Activated naive CD8-positive, alpha-beta T cell (primary cell): Measurements from ENCODE around the gene EHBP1.

Experiments
- H3K27ac Mint-ChIP-seq: one replicate; pipeline ENCODE4 v1.8.0; 2021; ENCODE audit warnings: mixed read lengths
- H3K27me3 Mint-ChIP-seq: one replicate; pipeline ENCODE4 v1.8.0; 2021; ENCODE audit warnings: mixed read lengths
- H3K36me3 Mint-ChIP-seq: one replicate; pipeline ENCODE4 v1.8.0; 2021; ENCODE audit warnings: mixed read lengths
- H3K4me1 Mint-ChIP-seq: one replicate; pipeline ENCODE4 v1.8.0; 2021; ENCODE audit warnings: low read depth, mixed read lengths
- H3K4me3 Mint-ChIP-seq: one replicate; pipeline ENCODE4 v1.8.0; 2021; ENCODE audit warnings: mild to moderate bottlenecking, mixed read lengths
- H3K9me3 Mint-ChIP-seq: one replicate; pipeline ENCODE4 v1.8.0; 2021; ENCODE audit warnings: low read depth, mixed read lengths

EHBP1 gene

DNA sequence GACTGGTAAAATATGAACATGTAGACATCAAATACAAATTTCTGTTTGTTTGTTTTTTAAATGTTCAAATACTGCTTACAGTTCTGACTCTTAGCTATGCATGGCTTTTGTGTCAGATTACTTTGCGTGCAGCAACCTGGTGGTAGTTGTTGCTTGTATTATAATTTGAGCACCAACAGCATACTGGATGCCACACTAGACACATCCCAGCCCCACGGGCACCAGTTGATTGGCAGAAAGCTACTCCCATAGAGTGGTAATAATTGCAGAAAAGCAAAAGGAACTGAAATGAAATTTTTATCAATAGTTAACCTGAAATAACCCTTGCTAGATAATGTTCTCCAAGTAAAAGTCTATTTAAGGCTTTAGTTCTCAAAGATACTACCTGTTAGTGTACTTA, 91.6 kb downstream of the EHBP1 start:
- peaks cover 1% of the 10 kb centered on the region for H3K36me3 Mint-ChIP-seq
- H3K4me3 Mint-ChIP-seq = no peak overlapping the region
- no peaks in the 10 kb centered on the region for H3K9me3 Mint-ChIP-seq
- peaks cover 26% of the 10 kb centered on the region for H3K4me1 Mint-ChIP-seq
- no peak overlapping the region for H3K27ac Mint-ChIP-seq
- no peaks in the 10 kb centered on the region for H3K27me3 Mint-ChIP-seq

DNA sequence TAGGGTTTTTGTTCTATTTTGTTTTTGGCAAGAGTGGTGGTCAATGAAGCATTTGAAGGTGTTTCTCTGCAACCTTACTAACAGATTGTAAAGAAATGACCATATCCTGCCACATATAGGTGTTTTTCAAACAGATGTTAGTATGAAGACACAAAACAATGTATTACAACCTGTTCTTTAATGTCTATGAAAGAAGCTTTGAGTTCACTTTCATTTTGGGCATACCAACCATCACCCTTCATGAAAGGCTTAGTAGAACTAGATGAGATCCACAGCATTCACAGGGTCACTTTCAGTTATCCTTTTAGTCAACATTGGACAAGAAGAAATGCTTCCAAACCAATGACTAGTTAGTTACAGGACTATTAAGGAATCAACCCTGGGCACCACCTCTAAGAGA, 95.1 kb downstream of the EHBP1 start:
- no peak overlapping the region for H3K27ac Mint-ChIP-seq

DNA sequence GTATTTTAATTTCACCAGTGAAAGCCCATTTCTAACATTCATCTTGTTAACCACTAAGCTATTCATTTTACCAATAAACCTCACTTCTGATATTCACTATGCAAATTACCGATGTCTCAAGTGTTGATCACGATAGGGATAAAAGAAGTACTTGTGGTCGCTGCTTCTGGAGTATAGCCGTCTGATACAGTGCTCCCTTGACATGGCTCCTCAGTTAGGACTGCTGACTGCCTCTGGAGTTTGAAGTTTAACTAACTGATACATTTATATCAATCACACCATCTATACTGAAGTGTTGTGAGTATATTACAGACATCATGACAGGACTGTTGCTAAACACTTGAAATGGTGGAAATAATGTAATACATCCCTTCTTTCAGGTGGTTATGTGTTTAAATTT, 95.6 kb downstream of the EHBP1 start:
- Mint-ChIP-seq H3K4me1 (peaks cover 27% of the 10 kb centered on the region), H3K36me3 (peaks cover under 1% of the 10 kb centered on the region), H3K4me3 (no peak overlapping the region), H3K27me3 (no peaks in the 10 kb centered on the region), H3K27ac (no peak overlapping the region), H3K9me3 (no peaks in the 10 kb centered on the region)

More for the DNA sequence above, 95.1 kb downstream of the EHBP1 start:
- H3K9me3 Mint-ChIP-seq = no peaks in the 10 kb centered on the region
- peaks cover 27% of the 10 kb centered on the region for H3K4me1 Mint-ChIP-seq
- H3K27me3 Mint-ChIP-seq = no peaks in the 10 kb centered on the region
- no peaks in the 10 kb centered on the region for H3K36me3 Mint-ChIP-seq
- no peak overlapping the region for H3K4me3 Mint-ChIP-seq

DNA sequence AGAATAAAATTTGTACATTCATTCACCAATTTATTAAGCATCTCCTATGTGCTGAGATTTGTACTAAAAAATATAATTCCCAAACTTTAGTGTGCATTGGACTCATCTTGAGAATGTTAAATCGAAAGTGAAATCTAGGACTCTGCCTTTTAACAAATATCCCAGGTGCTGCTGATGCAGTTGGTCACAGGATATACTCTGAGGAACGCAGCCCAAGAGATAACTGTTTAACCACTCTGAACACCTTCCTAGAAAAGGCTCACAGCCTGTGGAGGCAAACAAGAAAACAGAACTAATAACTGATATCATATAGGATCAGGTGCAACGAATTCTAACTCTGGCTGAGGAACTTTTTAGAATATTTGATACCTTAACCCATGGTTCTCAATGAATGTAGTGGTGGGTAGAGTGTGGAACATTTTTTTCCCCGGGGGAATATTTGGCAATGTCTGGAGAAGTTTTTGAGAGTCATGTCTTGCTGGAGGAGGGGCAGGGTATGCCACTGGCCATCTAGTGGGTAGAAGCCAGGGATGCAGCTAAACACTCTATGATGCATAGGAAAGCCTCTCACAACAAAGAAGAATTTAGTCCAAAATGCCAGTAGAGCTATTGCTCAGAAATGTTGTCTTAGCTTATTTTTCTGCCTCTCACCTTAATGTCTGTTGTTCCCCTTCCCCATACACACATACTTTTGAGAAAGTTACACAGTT, 96.5 kb downstream of the EHBP1 start:
- peaks cover 27% of the 10 kb centered on the region for H3K4me1 Mint-ChIP-seq
- no peak overlapping the region for H3K27ac Mint-ChIP-seq
- no peaks in the 10 kb centered on the region for H3K9me3 Mint-ChIP-seq

DNA sequence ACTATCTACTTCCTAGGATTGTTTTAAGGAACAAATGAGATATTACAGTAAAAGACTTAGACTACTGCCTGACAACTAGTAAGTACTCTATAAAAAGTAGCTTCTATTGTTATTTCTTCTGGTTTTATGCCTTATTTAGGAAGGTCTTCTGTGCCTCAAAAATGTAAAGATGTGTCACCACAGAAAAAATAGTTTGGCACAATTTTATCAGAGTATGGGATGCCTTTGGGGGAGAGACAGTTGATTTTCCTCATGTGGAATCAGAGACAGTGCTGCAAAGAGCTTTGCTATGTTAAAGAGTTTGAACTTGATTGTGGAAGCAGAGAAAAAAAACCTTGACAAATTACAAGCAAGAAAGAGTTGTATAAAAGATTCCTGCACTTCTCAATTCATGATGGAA, 98.4 kb downstream of the EHBP1 start:
- Mint-ChIP-seq H3K36me3 (peaks cover 15% of the 10 kb centered on the region), H3K27ac (no peak overlapping the region), H3K9me3 (no peaks in the 10 kb centered on the region), H3K27me3 (no peaks in the 10 kb centered on the region), H3K4me3 (no peak overlapping the region), H3K4me1 (peaks cover 32% of the 10 kb centered on the region)

More for the DNA sequence above, 96.5 kb downstream of the EHBP1 start:
- Mint-ChIP-seq H3K27me3 (no peaks in the 10 kb centered on the region), H3K4me3 (peak overlapping the region; percentile 57), H3K36me3 (peaks cover 5% of the 10 kb centered on the region)

DNA sequence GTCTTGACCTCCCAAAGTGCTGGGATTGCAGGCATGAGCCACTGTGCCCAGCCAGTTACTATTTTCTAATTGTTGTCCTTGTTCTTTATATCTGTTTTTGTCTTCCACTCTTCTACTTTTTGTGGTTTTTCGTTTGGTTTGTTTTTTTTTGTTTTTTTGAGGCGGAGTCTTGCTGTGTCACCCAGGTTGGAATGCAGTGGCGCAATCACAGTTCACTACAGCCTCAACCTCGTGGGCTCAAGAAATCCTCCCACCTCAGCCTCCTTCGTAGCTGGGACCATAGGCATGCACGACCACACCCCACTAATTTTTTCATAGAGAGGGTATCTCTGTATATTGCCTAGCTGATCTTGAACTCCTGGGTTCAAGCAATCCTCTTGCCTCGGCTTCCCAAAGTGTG, 100.7 kb downstream of the EHBP1 start:
- H3K36me3 Mint-ChIP-seq = peaks cover 20% of the 10 kb centered on the region
- no peaks in the 10 kb centered on the region for H3K9me3 Mint-ChIP-seq
- H3K4me1 Mint-ChIP-seq = peaks cover 16% of the 10 kb centered on the region
- H3K4me3 Mint-ChIP-seq = no peak overlapping the region
- H3K27me3 Mint-ChIP-seq = no peaks in the 10 kb centered on the region
- no peak overlapping the region for H3K27ac Mint-ChIP-seq

DNA sequence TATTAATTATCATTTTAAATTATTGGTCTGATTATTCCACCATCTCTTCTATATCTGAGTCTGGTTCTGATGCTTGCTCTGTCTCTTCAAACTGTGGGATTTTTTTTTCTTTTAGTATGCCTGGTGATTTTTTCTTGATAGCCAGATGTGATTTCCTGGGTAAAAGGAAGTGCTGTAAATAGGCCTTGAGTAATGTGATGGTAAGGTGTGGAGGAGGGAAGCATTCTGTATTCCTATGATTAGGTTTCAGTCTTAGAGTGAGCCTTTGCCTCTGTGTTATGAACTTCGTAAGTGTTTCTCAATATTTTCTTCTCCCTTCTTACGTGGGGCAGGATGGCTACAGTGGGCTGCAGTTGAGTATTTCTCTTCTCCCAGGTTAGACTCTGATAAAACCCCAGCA, 103.0 kb downstream of the EHBP1 start:
- Mint-ChIP-seq H3K27me3 (no peaks in the 10 kb centered on the region), H3K4me3 (no peak overlapping the region), H3K9me3 (no peaks in the 10 kb centered on the region), H3K4me1 (peaks cover 9% of the 10 kb centered on the region), H3K27ac (no peak overlapping the region), H3K36me3 (peaks cover 20% of the 10 kb centered on the region)

DNA sequence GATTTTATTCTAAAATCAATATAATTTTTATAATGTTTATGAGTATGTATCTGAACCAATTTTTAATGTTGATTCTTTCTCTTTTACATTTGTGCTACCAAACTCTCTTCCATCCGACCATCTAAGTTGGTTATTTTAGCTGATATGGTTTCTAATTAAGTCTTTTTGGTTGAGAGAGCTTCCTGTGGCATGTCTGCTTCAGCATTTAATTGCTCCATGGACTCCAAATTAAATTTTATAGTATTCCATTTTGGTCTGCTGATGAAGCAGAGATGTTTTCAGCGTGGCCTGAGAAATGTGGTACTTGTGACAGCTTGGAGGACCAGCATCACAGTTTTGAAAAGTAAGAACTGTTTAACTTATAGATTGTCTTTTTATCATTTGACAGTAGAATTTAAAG, 105.6 kb downstream of the EHBP1 start:
- Mint-ChIP-seq H3K9me3 (no peaks in the 10 kb centered on the region), H3K27me3 (no peaks in the 10 kb centered on the region), H3K4me3 (no peak overlapping the region)

DNA sequence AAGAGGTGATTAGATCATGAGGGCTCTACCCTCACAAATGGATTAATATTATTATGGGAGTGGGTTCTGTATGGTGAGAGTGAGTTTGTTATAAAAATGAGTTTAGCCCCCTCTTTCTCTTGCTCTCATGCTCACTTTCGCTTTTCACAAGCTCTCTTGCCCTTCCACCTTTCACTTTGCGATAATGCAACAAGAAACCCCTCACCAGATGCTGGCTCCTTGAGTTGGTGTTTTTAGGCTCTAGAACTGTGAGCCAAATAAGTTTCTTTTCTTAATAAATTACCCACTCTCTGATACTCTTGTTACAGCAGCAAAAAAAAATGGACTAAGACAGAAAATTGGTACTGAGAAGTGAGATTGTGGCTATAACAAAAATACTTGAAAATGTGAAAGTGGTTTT, 106.5 kb downstream of the EHBP1 start:
- Mint-ChIP-seq H3K27ac (no peak overlapping the region), H3K9me3 (no peaks in the 10 kb centered on the region)

More for the DNA sequence above, 105.6 kb downstream of the EHBP1 start:
- peaks cover 9% of the 10 kb centered on the region for H3K4me1 Mint-ChIP-seq
- peaks cover 22% of the 10 kb centered on the region for H3K36me3 Mint-ChIP-seq
- H3K27ac Mint-ChIP-seq = no peak overlapping the region

DNA sequence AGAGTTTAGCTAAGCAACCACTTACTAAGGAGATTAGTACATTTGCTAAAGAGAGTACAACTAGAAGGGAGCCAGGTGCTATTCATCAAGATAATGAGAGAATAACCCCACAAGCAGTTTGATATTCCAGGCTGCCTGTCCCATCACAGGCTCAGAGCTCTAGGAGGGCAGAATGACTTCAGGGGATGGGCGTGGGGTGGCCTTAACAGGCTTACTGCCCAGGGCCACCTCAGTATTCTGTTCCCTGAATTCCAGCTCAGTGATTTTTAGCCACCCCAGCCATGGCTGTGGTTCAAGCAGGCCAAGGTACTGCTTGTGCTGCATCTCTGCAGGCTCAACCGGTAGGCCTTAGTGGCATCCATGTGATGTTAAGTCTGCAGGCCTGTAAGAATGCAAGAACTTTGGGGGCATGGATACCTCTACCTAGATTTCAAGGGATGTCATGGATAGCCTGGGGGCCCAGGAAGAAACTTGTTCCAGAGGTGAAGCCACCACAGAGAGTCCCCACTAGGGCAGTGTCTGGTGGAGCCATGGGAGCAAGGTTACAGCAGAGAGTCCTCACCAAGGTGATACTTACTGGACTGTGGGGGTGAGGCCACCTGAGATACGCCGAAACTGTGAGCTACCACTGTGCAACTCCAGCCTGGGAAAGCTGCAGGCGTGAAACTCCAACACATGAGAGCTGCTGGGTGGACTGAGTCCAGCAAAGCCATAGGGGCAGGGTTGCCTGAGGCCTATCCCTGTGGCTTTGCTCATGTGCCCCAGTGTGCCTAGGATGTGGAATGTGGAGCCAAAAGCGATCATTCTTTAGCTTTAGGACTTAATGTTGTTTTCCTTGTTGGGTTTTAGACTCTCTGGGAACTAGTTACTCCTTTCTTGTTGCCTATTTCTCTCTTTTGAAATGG, 107.7 kb downstream of the EHBP1 start:
- Mint-ChIP-seq H3K9me3 (no peaks in the 10 kb centered on the region), H3K27ac (no peak overlapping the region), H3K4me3 (no peak overlapping the region), H3K27me3 (no peaks in the 10 kb centered on the region), H3K36me3 (peaks cover 12% of the 10 kb centered on the region), H3K4me1 (peaks cover 7% of the 10 kb centered on the region)

More for the DNA sequence above, 106.5 kb downstream of the EHBP1 start:
- H3K27me3 Mint-ChIP-seq = no peaks in the 10 kb centered on the region
- peaks cover 9% of the 10 kb centered on the region for H3K4me1 Mint-ChIP-seq
- H3K4me3 Mint-ChIP-seq = no peak overlapping the region
- H3K36me3 Mint-ChIP-seq = peaks cover 17% of the 10 kb centered on the region

DNA sequence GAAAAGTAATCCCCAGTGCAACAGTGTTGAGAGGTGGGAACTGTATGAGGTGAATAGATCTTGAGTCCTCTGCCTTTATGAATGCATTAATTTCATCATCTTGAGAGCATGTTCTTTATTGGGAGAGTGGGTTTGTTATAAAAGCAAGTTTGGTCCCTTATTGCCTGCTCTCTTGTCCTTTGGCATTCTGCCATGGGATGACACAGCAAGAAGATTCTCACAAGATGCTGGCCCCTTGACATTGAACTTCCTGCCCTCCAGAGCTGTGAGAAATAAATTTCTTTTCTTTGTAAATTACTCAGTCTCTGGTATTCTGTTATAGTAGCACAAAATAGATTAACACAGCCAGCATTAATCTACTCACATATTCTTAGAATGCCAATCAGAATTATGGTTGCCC, 108.6 kb downstream of the EHBP1 start:
- no peaks in the 10 kb centered on the region for H3K9me3 Mint-ChIP-seq

DNA sequence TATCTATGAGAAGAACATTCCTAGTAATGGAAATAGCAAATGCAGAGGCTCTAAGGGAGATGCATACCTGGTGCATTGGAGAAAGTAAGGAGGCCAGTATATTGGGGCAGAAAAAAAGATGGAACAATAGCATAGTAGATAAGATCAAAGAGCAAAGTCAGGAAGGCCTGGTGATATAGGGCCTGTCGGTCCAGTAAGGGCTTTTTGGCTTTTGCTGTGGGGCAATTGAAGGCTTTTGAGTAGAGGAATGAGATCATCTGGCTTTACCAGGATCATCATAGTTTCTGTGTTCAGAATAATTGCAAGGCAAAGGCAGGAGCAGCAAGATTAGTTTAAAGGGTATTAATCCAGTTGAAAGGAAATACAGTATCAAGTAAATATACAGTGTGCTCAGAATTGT, 111.8 kb downstream of the EHBP1 start:
- Mint-ChIP-seq H3K27me3 (no peaks in the 10 kb centered on the region), H3K27ac (no peak overlapping the region), H3K4me1 (no peaks in the 10 kb centered on the region), H3K9me3 (no peaks in the 10 kb centered on the region), H3K36me3 (peaks cover 2% of the 10 kb centered on the region), H3K4me3 (no peak overlapping the region)

More for the DNA sequence above, 108.6 kb downstream of the EHBP1 start:
- peaks cover 6% of the 10 kb centered on the region for H3K36me3 Mint-ChIP-seq
- no peak overlapping the region for H3K27ac Mint-ChIP-seq
- H3K4me1 Mint-ChIP-seq = peaks cover 3% of the 10 kb centered on the region
- H3K27me3 Mint-ChIP-seq = no peaks in the 10 kb centered on the region
- H3K4me3 Mint-ChIP-seq = no peak overlapping the region

DNA sequence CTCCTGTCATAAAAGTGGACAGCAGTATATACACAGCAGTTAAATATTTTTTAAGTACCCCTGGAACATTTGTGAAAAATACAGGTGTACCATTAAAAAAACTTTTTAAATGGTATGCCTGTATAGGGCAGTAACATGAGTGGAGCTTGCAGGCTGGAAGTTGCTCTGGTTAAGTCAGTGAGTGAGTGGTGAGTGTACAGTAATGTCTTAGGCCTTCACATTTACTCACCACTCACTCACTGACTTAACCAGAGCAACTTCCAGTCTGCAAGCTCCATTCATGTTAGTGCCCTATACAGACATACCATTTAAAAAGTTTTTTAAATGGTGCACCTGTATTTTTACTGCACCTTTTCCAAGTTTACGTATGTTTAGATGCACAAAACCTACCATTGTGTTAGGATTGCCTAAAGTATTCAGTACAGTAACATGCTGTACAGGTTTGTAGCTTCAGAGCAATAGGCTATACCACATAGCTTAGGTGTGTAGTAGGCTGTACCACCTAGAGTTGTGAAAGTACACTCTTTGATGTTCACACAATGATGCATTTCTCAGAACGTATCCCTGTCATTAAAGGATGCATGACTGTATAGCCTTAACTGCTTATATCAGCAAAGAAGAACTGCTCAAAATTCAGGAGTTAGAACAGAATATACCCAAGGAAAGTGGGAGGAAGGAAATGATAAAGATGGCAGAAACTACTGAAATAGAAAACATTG, 112.6 kb downstream of the EHBP1 start:
- H3K9me3 Mint-ChIP-seq = no peaks in the 10 kb centered on the region
- H3K4me3 Mint-ChIP-seq = no peak overlapping the region
- no peaks in the 10 kb centered on the region for H3K4me1 Mint-ChIP-seq
- H3K27me3 Mint-ChIP-seq = no peaks in the 10 kb centered on the region
- H3K36me3 Mint-ChIP-seq = peaks cover 2% of the 10 kb centered on the region
- H3K27ac Mint-ChIP-seq = no peak overlapping the region

DNA sequence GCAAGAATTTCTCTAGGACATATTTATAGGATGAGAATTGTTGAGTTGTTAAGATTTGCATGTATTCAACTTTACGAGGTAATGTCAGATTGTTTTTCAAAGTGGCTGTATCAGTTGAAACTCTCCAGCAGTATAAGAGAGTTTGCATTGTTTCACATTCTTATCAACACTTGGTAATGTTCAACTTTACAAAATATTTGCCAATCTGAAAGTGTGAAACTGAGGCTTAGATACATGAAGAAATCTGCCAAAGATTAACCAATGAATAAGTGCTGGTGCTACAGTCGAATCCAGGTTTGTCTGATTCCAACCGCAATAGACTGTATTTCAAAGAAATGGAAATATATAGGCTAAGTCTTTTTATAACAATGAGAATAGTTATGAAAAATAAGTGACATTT, 117.0 kb downstream of the EHBP1 start:
- no peaks in the 10 kb centered on the region for H3K27me3 Mint-ChIP-seq
- peaks cover 19% of the 10 kb centered on the region for H3K36me3 Mint-ChIP-seq
- H3K9me3 Mint-ChIP-seq = no peaks in the 10 kb centered on the region
- no peak overlapping the region for H3K27ac Mint-ChIP-seq
- H3K4me3 Mint-ChIP-seq = no peak overlapping the region
- H3K4me1 Mint-ChIP-seq = no peaks in the 10 kb centered on the region

DNA sequence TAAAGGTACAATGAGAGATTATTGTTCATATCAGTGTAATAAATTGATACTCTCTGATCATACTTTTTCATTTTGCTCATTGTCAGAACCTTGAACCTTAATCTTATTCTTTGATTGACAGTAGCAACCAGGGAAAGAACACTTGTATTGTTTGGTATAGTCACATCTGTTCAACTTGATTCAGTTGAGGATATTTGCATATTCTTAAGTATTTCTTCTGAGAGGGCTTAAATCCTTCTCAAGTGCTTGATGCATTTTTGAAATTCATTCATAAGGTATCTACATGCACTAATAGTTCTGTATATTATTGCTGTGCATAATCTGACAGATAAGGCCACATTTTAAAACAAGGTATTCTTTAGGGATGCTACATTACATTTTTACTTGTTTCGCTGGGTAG, 118.9 kb downstream of the EHBP1 start:
- Mint-ChIP-seq H3K27me3 (no peaks in the 10 kb centered on the region), H3K4me3 (no peak overlapping the region), H3K4me1 (no peaks in the 10 kb centered on the region), H3K36me3 (peaks cover 23% of the 10 kb centered on the region), H3K27ac (no peak overlapping the region), H3K9me3 (no peaks in the 10 kb centered on the region)
